AG08395 (cell line): ENCODE data around the gene PDE3A.
A peak's percentile ranks its signal among the peaks of the same experiment; 100 is the strongest.

Experiments used
- DNase-seq: peaks from one replicate; pipeline ENCODE4 v3.0.0; 2012; ENCODE audit warnings: mixed read lengths, low spot score

PDE3A gene

GRCh38 chr12:20494851-20495250 is 126.5 kb downstream of the PDE3A start:
- no peak for DNase-seq

DNA sequence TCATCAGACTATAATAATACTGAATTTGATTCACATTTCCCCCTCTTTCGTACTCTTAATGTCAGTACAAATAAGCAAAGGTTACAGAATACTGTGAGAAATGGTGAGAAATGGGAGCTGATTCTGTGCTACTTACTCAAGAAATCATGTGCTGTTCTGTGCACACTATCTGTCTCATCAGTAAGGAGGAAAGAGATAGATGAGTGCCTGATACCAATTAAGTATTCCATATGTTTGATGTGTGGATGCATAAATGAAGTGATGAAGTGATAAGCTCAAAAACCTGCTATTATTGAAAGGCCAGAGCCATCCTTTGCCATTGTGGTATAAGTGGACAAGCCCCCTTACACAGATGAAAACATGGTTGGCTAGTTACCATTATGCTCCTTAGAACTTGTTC is 127.7 kb downstream of the PDE3A start:
- no peak for DNase-seq

DNA sequence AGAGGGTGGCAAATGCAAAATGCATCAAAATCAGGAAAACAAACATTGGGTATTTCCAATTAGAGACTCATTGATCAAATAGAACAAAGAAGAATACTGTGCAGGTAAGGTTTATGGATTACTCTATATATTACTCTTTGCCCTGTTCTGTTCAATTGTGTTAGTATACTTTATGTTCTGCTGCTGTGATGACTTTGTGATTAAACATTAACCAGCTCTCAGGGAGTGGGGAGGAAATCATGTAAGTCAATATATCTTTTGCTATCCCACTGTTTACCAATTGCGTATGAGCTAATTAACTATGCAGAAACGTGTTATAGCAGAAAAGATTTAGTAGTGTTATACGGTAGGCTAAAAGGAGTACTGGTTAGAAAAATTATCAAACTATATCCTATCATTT is 129.4 kb downstream of the PDE3A start:
- DNase-seq, result no peak

DNA sequence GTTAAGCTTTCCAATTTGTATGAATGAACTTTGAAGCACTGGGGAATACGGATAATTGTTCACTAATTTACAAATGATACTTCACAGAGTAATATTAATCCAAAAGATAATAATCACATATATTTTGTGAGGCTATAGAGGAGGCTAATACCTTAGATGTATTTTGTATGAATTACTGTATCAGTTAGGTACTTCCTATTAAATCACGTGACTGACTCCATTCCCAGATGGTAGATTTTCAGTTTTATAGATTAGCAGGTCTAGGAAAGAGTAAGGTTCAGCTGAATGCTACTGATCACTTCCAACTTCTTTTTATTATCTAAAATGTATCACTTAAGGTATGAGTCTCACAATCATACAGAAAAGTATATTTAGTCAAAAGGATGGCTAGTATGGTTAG is 133.6 kb downstream of the PDE3A start:
- no peak for DNase-seq

GRCh38 chr12:20503858-20504257 is 135.5 kb downstream of the PDE3A start:
- no peak for DNase-seq

DNA sequence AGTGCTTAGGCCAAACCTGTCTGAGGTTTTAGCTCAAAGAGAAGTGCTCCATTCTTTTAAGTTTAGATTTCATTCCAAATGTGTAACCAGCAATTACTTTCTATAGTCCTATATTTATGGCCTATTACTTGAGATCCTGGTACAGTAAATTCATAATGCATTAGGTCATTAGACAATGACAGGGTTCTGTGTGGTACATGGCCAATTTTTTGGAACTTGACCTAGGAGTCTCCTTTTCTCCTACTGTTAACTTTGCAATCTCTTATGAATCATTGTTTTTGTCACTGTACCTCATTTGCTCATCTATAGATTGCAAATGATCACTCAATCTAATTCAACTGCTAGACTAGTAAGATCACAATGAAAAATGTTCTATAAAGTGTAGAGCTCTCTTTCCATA is 136.7 kb downstream of the PDE3A start:
- peak; percentile 19 for DNase-seq

DNA sequence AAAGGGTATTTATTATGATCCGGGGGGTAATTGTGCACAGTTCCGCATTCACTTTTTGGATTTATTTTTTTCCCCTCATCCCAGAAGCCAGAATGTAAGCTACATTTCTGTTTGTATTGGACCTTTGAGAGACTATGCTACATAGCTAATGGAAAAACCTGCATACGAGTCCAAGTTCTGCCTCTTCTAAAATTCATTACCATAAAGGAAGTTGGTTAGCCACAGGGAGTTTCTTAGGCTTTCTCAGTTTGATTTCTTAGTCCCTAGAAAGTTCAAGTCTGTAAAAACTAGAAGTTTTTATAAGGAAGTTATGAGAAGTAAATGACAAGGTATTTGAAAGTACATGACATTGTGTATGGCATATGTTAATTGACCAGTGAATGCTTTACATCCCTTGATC is 138.7 kb downstream of the PDE3A start:
- no peak for DNase-seq

GRCh38 chr12:20507711-20508110 is 139.4 kb downstream of the PDE3A start:
- no peak for DNase-seq

DNA sequence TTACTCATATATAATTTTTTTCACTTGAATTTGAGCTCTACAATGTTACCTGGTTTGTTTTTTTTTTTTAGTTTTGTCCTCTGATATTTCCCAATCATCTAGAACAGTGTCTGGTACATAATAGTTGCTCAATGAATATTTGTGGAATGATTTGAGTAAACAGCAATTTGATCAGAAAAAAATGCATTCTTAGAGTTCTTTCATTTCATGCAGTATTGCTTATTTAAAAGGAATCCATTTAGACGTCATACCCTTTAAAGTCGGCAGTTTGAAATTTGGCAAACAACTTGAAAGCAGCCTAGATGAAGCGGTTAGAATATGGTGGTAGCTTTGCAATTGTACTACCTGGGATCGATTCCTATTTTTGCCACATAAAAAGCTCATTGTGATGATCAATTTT is 140.0 kb downstream of the PDE3A start:
- DNase-seq, result no peak

DNA sequence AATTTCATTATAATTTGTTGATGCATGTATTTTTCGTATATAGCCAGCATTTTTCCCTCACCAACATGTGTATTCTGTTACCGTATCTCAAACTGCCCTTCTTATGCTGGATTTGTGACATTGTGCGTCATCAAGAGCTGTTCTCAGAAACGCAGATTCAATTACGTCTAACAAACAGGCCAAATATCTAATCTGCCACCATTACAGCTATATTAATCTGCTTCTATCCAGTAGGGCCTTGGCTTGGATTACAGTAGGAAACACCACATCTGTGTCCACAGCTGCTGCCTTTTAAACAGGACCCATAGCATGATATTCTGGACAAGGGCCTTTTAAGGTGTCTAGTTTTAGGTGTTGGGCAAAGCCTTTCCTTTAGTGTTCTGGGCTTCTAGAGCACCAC is 140.6 kb downstream of the PDE3A start:
- no peak for DNase-seq

DNA sequence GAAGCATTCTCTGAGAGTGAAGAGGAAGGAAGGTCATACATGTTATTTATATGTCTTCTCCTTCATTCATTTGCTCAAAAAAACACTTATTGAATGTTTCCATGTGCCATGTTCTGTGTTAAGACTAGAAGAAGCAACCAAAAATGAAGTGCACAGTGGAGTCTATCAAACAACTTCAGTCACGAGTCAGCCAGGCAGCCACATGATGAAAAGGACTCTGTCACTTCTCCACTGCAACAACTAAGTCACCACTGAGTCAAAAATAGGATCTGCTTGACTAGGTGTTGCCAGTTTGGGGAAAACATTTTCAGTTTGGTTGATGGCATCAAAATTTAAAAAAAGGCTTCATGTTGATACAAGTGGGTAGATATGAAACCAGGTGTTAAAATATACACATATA is 142.5 kb downstream of the PDE3A start:
- DNase-seq, result no peak

DNA sequence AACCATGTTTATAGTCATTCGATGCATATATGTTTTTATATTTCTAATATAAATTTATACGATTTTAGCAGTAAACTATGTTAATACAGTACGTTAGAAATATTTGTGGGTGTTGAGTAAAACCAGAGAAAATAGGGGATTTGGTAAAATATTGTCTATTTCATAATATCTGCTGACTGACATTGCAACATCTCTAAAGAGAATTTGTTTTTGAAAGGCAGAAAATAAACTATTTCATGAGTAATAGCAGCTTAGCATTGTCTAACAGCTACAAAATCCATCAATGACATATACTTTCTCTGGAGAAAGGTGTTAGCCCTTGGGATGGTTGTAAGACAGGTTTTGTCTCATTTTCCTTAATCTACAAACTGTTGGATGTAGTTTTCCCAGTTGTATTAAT is 144.9 kb downstream of the PDE3A start:
- no peak for DNase-seq

DNA sequence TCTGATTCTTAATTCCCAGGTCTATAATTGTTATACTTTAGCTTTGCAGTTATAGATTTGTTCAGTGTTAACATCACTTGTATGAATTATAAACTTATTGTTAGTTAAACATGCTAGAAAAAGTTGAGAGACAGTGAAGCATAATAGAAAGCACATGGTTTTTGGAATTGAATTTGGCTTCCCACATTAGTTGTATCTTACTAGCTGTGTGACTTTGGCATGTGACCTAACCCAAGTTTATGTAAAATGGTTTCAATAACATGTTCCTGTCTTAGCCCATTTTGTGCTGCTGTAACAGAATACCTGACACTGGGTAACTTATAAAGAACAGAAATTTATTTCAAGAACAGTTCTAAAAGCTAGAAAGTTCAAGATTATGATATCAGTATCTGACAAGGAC is 146.3 kb downstream of the PDE3A start:
- no peak for DNase-seq

DNA sequence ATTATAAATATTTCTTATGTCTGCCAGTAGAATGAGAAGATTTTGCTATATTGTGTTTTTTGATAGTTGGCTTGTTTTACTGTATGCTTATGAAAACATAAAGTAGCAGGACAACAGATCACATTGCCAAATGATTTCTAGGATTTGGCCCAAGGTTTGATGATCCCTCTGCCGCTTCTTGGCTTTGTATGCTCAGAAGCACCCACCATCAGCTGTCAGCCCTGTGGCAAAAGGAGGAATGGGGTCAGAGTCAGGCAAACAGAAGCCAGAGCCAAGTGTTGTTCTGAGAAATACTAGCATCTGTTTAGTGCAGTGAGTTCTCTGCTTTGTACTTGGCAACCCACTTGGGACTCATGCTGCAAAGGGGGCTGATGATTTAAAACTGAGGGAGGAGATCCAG is 152.2 kb downstream of the PDE3A start:
- DNase-seq, result no peak

DNA sequence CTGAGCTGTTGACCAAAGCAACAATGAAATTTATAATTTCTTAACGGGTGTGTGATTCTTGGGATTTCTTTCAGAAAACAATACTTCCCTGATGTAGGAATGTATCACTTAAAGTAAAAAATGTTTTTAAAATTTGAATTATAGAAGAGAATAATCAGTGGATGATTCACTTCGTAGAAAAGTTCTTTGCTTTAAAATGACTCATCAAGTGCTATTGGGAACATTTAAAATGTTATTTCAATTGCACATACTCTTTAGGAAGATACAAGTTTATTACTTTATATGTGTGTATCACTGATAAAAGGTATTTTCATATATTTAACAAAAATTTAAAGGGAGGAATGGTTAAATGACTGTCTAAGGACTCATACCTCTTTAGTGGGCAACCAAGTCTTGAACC is 155.3 kb downstream of the PDE3A start:
- peak; percentile 4 for DNase-seq

GRCh38 chr12:20524113-20524512 is 155.8 kb downstream of the PDE3A start:
- DNase-seq, result no peak

DNA sequence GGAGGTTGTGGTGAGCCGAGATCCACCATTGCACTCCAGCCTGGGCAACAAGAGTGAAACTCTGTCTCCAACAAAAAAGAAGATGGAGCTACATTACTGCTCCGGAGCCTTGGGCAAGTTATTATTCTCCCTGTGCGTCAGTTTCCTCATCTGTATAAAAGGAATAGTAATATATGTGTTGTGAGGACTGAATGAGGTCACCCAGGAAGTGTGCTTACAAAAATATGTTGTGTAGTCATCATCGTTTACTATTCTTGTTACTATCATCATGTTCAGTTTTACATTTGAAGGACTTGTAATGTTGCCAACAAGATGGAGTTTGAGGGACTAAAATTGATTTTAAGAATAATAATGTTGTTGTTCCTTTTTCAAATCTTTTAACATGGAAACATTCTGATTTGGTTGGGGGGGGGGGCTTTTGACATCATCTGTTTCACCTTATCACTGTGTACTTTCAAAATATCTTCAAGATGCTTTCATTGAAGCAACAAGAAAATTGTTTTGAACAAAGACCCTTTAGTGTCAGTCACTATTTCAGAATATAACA is 156.8 kb downstream of the PDE3A start:
- no peak for DNase-seq

DNA sequence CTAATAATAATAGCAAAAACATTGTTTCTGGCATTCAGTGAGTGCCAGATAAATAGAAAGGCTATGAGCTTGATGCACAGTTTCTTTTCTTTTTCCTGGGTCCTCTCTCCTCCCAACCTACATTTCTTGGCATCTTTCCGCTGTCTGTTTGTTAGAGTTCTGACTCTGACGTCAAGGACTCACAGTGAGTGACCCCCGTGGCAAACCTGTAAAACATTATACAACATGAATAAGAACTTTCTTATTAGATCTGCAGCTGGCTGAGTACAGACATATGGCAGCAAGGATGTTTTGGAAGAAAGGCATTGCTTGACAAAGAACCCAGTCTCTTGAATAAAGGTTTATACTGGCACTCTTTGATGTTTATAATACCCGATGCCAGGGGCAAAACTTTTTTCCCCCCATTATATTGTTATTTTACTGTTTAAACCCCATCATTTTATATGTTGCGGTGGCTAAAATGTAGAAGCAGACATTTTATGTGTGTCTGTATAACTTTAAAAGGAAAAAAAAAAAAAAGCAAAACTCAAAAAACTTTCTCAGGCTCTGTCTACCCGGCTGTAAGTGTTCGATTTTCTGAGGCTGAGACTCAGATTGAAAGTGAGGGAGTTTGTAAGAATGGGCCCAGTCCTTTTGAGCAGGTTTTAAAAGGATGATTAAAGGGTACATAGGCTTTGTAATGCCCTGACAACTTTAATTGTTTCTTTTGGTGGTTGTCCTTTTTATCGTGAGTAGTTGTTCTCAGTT is 159.3 kb downstream of the PDE3A start:
- no peak for DNase-seq

DNA sequence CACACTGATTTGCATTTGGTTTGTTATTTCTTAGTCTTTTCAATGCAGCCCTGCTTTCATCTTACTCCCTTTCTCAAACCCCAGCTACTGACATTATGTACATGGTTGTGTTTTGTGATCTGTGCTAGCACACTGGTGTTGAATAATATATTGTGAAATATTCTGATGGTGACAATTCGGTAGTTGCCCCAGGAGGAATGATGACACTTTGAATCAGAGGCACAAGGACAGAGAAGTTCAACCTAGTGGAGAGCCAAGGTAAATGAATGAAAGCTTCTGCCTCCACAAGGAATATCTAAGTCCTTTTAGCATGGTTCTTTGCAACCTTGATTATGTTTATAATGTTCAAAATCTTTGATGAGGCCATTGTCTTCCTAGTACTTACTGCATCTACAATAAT is 159.9 kb downstream of the PDE3A start:
- no peak for DNase-seq

DNA sequence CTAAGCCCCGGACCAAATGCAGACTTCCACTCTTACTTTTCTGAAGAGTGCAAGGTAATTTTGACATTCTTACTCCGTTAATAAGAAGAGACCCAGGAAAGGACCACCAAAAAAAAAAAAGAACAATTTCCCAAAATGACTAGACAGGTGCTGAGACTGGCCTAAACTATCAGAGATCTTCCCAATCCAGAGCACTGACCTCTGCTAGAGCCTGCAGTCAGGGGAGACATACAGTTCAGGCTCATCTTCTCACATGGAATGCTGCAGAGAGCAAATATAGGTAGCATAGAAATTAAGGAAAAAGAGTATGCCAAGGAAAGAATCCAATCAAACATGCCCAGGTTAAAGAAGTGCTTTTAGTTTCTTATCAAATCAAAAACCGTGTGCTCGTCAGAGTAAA is 177.9 kb downstream of the PDE3A start:
- no peak for DNase-seq

DNA sequence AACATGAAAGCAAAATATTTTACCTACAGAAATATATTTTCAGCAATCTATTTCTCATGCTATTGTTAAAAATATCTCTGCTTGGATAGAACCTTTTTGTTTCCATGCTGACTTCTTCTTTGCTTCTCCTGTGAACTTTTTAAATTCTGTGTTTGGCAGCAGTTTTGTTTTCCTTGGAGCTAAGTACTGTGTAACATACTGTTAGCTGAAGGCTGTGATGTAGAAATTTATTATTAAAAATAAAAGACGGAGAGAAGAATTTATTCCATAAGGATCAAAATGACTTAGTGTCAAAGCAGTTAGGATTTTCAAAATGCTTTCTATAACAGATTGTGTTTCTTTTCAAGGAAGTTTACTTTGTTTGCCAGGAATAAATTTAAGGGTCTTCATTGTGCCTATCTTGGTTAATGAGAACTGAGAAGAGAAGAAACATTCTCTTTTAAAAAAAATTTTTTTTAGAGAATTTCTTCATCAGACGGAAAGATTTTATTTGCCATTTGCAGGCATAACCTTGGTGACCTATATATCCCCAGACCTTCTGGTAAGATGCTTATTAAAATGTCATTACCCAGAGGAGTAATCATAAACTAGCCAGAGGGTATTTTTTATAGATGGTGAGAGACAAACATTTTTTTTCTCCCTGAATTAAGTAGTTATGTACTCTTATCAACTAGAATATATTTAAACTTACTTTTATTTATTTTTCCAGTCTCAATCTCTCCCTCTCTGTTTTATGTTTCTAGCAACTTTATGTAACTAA is 179.7 kb downstream of the PDE3A start:
- no peak for DNase-seq

DNA sequence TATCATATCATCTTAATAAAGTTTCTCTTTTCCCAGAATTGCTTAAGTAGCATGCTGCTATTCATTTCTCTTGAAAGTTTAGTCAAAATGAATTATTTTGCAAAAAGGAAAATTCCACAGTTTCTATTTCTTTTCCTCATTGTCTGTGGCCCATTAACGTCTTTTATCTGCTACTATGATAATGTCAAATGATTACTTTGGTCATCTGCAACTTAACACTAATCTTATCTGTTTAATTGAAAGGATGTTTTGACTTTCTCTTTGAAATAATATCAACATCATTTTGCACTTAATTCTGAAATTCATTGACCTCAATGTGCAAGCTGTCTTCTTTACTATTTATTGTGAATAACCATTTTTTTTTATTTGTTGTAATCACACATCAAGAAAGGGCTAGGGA is 180.3 kb downstream of the PDE3A start:
- DNase-seq, result no peak

GRCh38 chr12:20549108-20549719 is 180.9 kb downstream of the PDE3A start:
- peak; percentile 17 for DNase-seq
